ENCODE results near the gene RREB1. TPM values are rescaled to one million over a fixed set of nuclear protein-coding genes. Genes with fewer than 3 reads are reported as not detected.
A peak's percentile ranks its signal among the peaks of the same experiment; 100 is the strongest.

Gene RREB1
- 16.6 and 28.0 TPM in 2 replicates for total RNA-seq

- H3K36me3 ChIP-seq (ENCODE audit: control insufficient read depth, insufficient read depth, low read length): no peaks in the 10 kb centered on the region
- DNase-seq (ENCODE audit: low read depth) (no peak), FAIRE-seq (no peak)
- H3K4me3 ChIP-seq (ENCODE audit: low read depth, low read length): peak within 1 kb of the TSS; percentile 95
- no peak for TF ChIP-seq CTCF (IDR thresholded peaks at IDR 0.05; ENCODE audit: insufficient read depth, low read length, severe bottlenecking)
- H3K27me3 ChIP-seq (ENCODE audit: control insufficient read depth, insufficient read depth, low read length): no peaks in the 10 kb centered on the region
Measured at GRCh38 chr6:7107578-7108195, at the start of gene RREB1. RREB1 (plus strand) TSS chr6:7107961; CDS start chr6:7181912, 73,951 bp downstream.

DNA sequence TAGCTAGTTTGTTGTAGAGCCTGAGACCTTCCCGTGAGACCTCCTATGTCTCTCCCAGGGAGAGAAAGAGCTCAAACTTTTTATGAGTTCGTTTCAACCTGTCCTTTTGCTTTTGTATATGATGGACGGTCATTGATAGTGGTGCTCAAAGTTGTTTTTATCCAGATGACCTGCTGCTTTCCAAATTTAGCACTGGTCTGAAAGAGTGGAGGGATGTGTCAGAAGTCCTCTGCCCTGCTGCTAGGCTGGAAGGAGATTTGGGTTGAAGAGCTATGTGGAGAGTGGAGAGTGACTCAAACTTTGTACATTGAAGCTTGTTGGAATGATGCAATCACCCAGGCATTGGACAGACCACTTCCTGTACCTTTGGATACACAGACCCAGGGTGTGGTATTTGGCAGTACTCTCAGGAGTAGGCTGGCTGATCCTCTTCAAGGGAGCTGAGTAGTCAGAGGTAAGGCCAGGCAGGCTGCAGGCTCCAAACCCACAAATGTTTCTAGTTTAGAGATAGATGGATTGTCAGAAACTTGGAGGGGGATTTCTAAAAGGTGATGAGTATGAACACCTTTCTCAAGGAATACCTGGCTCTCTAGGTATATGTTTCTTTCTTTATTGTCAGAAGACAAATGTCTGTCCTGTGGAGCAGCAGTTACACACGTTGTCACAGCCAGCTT lies 49.4 kb upstream of the RREB1 start:
- FAIRE-seq: peak; percentile 97
- Histone ChIP-seq H3K4me3 (ENCODE audit: low read depth, low read length) (no peak overlapping the region), H3K27me3 (ENCODE audit: control insufficient read depth, insufficient read depth, low read length) (no peaks in the 10 kb centered on the region), H3K36me3 (ENCODE audit: control insufficient read depth, insufficient read depth, low read length) (no peaks in the 10 kb centered on the region)
- peak; percentile 100 for DNase-seq (ENCODE audit: low read depth)
- TF ChIP-seq CTCF (IDR thresholded peaks at IDR 0.05; ENCODE audit: insufficient read depth, low read length, severe bottlenecking): no peak

DNA sequence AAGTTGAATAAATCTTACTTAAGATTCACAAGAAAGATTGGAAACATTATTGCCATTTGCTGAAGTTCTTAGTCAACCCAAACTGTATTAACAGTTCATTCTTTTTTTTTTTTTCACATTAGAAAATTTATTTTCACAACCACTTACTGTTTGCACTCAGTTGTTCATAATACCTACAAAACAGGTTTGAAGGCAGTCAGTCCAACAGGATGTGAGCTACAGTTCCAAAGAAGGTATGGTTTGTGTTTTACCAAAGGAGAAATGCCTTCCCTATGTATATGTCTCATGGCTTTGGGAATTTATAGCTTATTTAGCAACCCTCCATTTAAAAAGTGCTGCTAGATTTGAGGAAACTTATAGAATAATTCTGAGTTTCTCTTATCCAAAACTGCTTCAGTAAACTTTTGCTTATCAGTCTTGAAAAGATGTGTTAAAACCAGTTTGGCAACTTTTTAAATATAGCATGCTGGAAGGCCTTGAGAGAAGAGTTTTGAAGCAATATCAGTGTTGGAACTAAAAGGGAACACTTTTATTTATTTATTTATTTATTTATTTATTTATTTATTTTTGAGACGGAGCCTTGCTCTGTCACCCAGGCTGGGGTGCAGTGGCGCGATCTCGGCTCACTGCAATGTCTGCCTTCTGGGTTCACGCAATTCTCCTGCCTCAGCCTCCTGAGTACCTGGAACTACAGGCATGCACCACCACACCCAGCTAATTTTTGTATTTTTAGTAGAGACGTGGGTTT lies 46.8 kb upstream of the RREB1 start:
- DNase-seq (ENCODE audit: low read depth) (peak; percentile 86), FAIRE-seq (no peak)
- no peaks in the 10 kb centered on the region for H3K27me3 ChIP-seq (ENCODE audit: control insufficient read depth, insufficient read depth, low read length)
- H3K36me3 ChIP-seq (ENCODE audit: control insufficient read depth, insufficient read depth, low read length): no peaks in the 10 kb centered on the region
- no peak overlapping the region for H3K4me3 ChIP-seq (ENCODE audit: low read depth, low read length)
- TF ChIP-seq CTCF (IDR thresholded peaks at IDR 0.05; ENCODE audit: insufficient read depth, low read length, severe bottlenecking): no peak

DNA sequence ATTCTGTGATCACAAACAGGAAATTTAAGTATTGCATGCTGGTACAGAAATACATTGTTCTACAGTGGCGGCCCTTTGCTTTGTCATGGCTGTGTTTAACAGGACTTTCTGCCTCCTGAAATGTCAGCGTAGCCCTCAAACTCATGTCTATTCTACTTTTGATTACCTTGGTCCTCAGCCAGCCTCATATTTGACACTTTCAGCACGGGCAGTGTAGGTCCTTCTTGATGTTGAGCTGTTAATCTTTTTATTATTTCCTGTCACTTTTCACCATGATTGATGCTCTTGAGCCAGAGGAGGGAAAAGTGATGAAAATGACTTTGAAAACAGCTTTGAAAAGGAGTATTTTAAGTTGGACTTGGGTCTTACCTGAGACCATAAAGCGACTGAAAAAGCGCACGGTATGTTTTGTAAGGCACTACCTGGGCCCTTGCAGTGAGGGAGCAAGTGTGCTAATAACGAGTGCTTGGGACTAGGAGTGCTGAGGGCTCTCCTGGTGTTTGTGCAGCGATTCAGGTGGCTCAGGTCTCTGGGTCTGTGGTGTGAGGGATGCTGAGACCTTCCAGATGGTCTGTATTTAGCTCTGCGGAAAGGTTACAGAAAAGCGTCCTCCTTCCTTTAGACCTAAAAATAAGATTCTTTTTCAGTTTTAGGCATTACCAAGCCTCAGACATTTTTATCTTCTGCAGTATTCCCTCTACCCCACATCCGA lies 45.2 kb upstream of the RREB1 start:
- no peak for TF ChIP-seq CTCF (IDR thresholded peaks at IDR 0.05; ENCODE audit: insufficient read depth, low read length, severe bottlenecking)
- DNase-seq (ENCODE audit: low read depth) (no peak), FAIRE-seq (no peak)
- no peaks in the 10 kb centered on the region for H3K36me3 ChIP-seq (ENCODE audit: control insufficient read depth, insufficient read depth, low read length)
- no peaks in the 10 kb centered on the region for H3K27me3 ChIP-seq (ENCODE audit: control insufficient read depth, insufficient read depth, low read length)
- no peak overlapping the region for H3K4me3 ChIP-seq (ENCODE audit: low read depth, low read length)

DNA sequence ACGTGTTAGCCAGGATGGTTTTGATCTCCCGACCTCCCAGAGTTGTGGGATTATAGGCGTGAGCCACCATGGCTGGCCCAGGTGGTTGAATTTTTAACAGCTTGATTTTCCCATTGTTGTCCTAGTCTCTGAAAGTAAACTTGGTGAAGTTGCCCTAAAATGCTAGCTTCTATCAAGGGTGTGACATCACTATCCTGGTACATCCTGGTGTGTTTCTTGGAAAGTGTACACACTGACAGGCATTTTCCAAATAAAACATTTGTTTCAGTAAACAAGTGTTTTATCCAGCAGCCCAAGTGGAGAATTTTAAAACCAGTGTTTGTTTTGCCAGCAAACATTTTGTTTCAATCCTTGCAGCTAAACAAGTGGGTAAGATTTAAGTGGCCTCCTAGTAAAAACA lies 40.5 kb upstream of the RREB1 start:
- TF ChIP-seq CTCF (IDR thresholded peaks at IDR 0.05; ENCODE audit: insufficient read depth, low read length, severe bottlenecking): no peak
- FAIRE-seq: no peak
- no peaks in the 10 kb centered on the region for H3K36me3 ChIP-seq (ENCODE audit: control insufficient read depth, insufficient read depth, low read length)

More for the DNA sequence above, 40.5 kb upstream of the RREB1 start:
- no peaks in the 10 kb centered on the region for H3K27me3 ChIP-seq (ENCODE audit: control insufficient read depth, insufficient read depth, low read length)
- no peak for DNase-seq (ENCODE audit: low read depth)
- no peak overlapping the region for H3K4me3 ChIP-seq (ENCODE audit: low read depth, low read length)

All from bronchial epithelial cell (primary cell).